Cardiac ventricle fibroblast (primary cell): Measurements from ENCODE around the gene NMRK1. TPM values are rescaled to one million over a fixed set of nuclear protein-coding genes. Genes with fewer than 3 reads are reported as not detected.

Experiments used
- total RNA-seq: library from RNA; depleted of rRNA; stranded (reverse); fragments of >200 nt; gene quantifications from 2 replicates; pipeline ENCODE4 v1.2.3, GENCODE V29; 2015

The NMRK1 gene
- 15.3 and 23.2 TPM in 2 replicates for total RNA-seq

GRCh38 chr9:75087824-75088645, at the start of gene NMRK1, which contains the start of gene OSTF1:
Gene NMRK1 (minus strand): TSS chr9:75088155. CDS start chr9:75083115, 5,040 bp downstream.
Gene OSTF1 (plus strand): TSS chr9:75088514. CDS start chr9:75088693, 179 bp downstream.

Other genes with a start within 250 kb of the NMRK1 start
- 0.05 and 0.06 TPM in 2 replicates for gene TRPM6, start 200.2 kb downstream of the NMRK1 start, total RNA-seq
- 3.1 and 3.3 TPM in 2 replicates for gene C9orf40, start 135.2 kb downstream of the NMRK1 start, total RNA-seq
- 16.0 and 17.6 TPM in 2 replicates for gene CARNMT1, start 59.9 kb downstream of the NMRK1 start, total RNA-seq
- gene OSTF1, start 359 bp upstream of the NMRK1 start, total RNA-seq: 26.9 and 31.3 TPM in 2 replicates